GM23338 (cell line): ENCODE results near the gene ACOT11. TPM values are rescaled to one million over a fixed set of nuclear protein-coding genes. Genes with fewer than 3 reads are reported as not detected.

Source experiments
- ATAC-seq: fragments of 200-7000 bp; cut with Tn5 transposase; 3 replicates; pipeline ENCODE4 v1.9.1; 2020
- DNase-seq: peaks from one replicate; pipeline ENCODE4 v3.0.0-alpha.2; 2015; ENCODE audit warnings: low spot score
- H2AFZ ChIP-seq: fragments of 200-600 bp; sonication (generic); 2 replicates; pipeline ENCODE4 v1.8.0; 2016; ENCODE audit warnings: antibody characterized with exemption, mild to moderate bottlenecking, moderate library complexity
- H3F3A ChIP-seq: fragments of 200-600 bp; sonication (generic); replicated peaks from 2 replicates; pipeline ENCODE4 v1.8.0; 2017; ENCODE audit warnings: antibody characterized with exemption, mixed run types, low read depth
- H3K27ac ChIP-seq: fragments of 200-600 bp; sonication (generic); 2 replicates; pipeline ENCODE4 v1.6.1; 2016; ENCODE audit warnings: low read depth
- H3K27me3 ChIP-seq: fragments of 200-600 bp; sonication (generic); 2 replicates; pipeline ENCODE4 v1.8.0; 2016; ENCODE audit warnings: mild to moderate bottlenecking, mixed run types, moderate library complexity; ENCODE audit not compliant: insufficient read depth
- H3K36me3 ChIP-seq: fragments of 200-600 bp; sonication (generic); 2 replicates; pipeline ENCODE4 v1.8.0; 2016; ENCODE audit warnings: mild to moderate bottlenecking; ENCODE audit not compliant: insufficient read depth
- H3K4me1 ChIP-seq: fragments of 200-600 bp; sonication (generic); 2 replicates; pipeline ENCODE4 v1.8.0; 2016; ENCODE audit warnings: mild to moderate bottlenecking, moderate library complexity; ENCODE audit not compliant: insufficient read depth
- H3K4me2 ChIP-seq: fragments of 200-600 bp; sonication (generic); 2 replicates; pipeline ENCODE4 v1.7.1; 2017; ENCODE audit warnings: mixed run types
- H3K4me3 ChIP-seq: fragments of 200-600 bp; sonication (generic); 2 replicates; pipeline ENCODE4 v1.6.1; 2016; ENCODE audit warnings: mixed run types
- H3K79me2 ChIP-seq: fragments of 200-600 bp; sonication (generic); replicated peaks from 2 replicates; pipeline ENCODE4 v1.8.0; 2017; ENCODE audit warnings: mild to moderate bottlenecking; ENCODE audit not compliant: insufficient read depth
- H3K9me2 ChIP-seq: fragments of 200-600 bp; sonication (generic); 2 replicates; pipeline ENCODE4 v1.8.0; 2017; ENCODE audit not compliant: insufficient read depth
- H4K20me1 ChIP-seq: fragments of 200-600 bp; sonication (generic); replicated peaks from 2 replicates; pipeline ENCODE4 v1.8.0; 2017; ENCODE audit warnings: mild to moderate bottlenecking; ENCODE audit not compliant: insufficient read depth
- H3K27ac Mint-ChIP-seq: 2 replicates; pipeline ENCODE4 v1.8.0; 2020; ENCODE audit warnings: inconsistent platforms, mild to moderate bottlenecking, moderate library complexity, mixed read lengths
- H3K27me3 Mint-ChIP-seq: 3 replicates; pipeline ENCODE4 v1.8.0; 2022; ENCODE audit warnings: low read depth, mild to moderate bottlenecking, moderate library complexity, mixed read lengths, inconsistent platforms; ENCODE audit not compliant: insufficient read depth, poor library complexity
- H3K36me3 Mint-ChIP-seq: 3 replicates; pipeline ENCODE4 v1.8.0; 2021; ENCODE audit warnings: low read depth, mild to moderate bottlenecking, inconsistent platforms, moderate library complexity, mixed read lengths
- H3K4me1 Mint-ChIP-seq: 3 replicates; pipeline ENCODE4 v1.8.0; 2020; ENCODE audit warnings: mild to moderate bottlenecking, inconsistent platforms, mixed read lengths
- H3K4me3 Mint-ChIP-seq: 3 replicates; pipeline ENCODE4 v1.8.0; 2021; ENCODE audit warnings: moderate library complexity, mild to moderate bottlenecking, inconsistent platforms, mixed read lengths
- H3K9me3 Mint-ChIP-seq: 3 replicates; pipeline ENCODE4 v1.8.0; 2020; ENCODE audit warnings: moderate library complexity, mild to moderate bottlenecking, inconsistent platforms, mixed read lengths
- EZH2 ChIP-seq: fragments of 200-600 bp; sonication (generic); IDR thresholded peaks from one replicate; pipeline ENCODE4 v1.8.0; 2017; ENCODE audit warnings: antibody characterized with exemption, mild to moderate bottlenecking, low read depth; ENCODE audit not compliant: unreplicated experiment
- EZH2phosphoT487 ChIP-seq: fragments of 200-600 bp; sonication (generic); IDR thresholded peaks from one replicate; pipeline ENCODE4 v1.8.1; 2018; ENCODE audit warnings: antibody characterized with exemption; ENCODE audit not compliant: unreplicated experiment
- NANOG ChIP-seq: IDR thresholded peaks from 2 replicates; pipeline ENCODE4 v1.6.1; 2016; ENCODE audit warnings: antibody characterized with exemption, borderline replicate concordance
- POLR2AphosphoS5 ChIP-seq: IDR thresholded peaks from 2 replicates; pipeline ENCODE4 v1.6.1; 2016; ENCODE audit warnings: antibody characterized with exemption, low read depth
- polyA plus RNA-seq: library from polyadenylated mRNA; unstranded; fragments of >200 nt; fragmentation: Nextera tagmentation; extraction: Ambion mirVana; gene quantifications from 2 replicates; pipeline ENCODE4 v1.2.1, GENCODE V29; 2016
- total RNA-seq: library from RNA; depleted of rRNA; stranded (reverse); fragments of >200 nt; shearing (Covaris generic); gene quantifications from 2 replicates; pipeline ENCODE4 v1.2.3, GENCODE V29; 2014
- TF ChIP-seq, protein P1 (sequence below): IDR thresholded peaks from 2 replicates; pipeline ENCODE4 v1.6.1; 2016; ENCODE audit warnings: antibody characterized with exemption
- TF ChIP-seq, protein P2 (sequence below), 2 experiments: fragments of 200-600 bp in 1 of 2; sonication (generic) in 1 of 2; conservative IDR thresholded peaks; 2 replicates each; pipeline versions ENCODE4 v1.5.1 to v1.6.1; 2016 to 2017; ENCODE audit warnings: antibody characterized with exemption in 2 of 2, low read depth in 2 of 2, mild to moderate bottlenecking in 2 of 2, moderate library complexity in 1 of 2

Gene ACOT11
- total and polyA plus RNA-seq, 2 experiments from 2014 or later = 1.6 to 2.7 TPM

DNA sequence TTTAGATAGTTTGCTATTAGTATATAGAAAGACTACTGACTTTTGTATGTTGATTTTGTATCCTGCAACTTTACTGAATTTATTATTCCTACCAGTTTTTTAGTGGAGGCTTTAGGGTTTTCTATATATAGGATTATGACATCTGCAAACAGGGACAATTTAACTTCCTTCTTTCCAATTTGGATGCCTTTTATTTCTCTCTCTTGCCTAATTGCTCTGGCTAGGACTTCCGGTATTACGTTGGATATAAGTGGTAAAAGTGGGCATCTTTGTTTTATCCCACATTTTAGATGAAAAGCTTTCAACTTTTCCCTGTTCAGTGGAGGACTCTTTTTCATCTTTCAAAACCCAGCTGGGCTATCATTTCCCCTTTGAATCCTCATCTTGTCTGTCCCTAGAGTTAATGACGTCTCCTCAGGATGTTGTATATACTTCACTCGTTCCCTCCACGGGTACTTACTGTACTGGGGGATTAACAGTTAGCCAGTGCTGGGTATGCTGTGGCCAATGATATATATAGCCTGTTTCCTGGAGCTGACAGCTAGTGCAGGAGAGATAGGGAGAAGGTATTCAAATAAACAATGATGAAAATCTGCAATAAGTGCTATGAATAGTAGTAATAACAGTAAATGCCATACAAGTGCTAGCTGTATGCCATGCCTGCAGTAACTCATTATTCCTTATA, 9.8 kb downstream of the ACOT11 start:
- no peak for TF ChIP-seq EZH2phosphoT487
- TF ChIP-seq, protein P1, sequence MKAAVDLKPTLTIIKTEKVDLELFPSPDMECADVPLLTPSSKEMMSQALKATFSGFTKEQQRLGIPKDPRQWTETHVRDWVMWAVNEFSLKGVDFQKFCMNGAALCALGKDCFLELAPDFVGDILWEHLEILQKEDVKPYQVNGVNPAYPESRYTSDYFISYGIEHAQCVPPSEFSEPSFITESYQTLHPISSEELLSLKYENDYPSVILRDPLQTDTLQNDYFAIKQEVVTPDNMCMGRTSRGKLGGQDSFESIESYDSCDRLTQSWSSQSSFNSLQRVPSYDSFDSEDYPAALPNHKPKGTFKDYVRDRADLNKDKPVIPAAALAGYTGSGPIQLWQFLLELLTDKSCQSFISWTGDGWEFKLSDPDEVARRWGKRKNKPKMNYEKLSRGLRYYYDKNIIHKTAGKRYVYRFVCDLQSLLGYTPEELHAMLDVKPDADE = no peak
- H3K27ac ChIP-seq = no peak overlapping the region

GRCh38 chr1:54558434-54559030, 10.5 kb downstream of the ACOT11 start:
- Histone ChIP-seq H3K4me1 (no peaks in the 10 kb centered on the region), H2AFZ (no peak overlapping the region), H3K4me3 (no peak overlapping the region), H3K27me3 (no peaks in the 10 kb centered on the region), H3K9me2 (no peaks in the 10 kb centered on the region), H3K4me2 (no peak overlapping the region), H3K27ac (no peak overlapping the region), H3K79me2 (no peaks in the 10 kb centered on the region), H3F3A (no peaks in the 10 kb centered on the region), H3K36me3 (no peaks in the 10 kb centered on the region; the same call in 1 of the 2 replicates), H4K20me1 (no peaks in the 10 kb centered on the region)
- TF ChIP-seq EZH2 (no peak), EZH2phosphoT487 (no peak), NANOG (no peak), POLR2AphosphoS5 (no peak)
- TF ChIP-seq, protein P2, sequence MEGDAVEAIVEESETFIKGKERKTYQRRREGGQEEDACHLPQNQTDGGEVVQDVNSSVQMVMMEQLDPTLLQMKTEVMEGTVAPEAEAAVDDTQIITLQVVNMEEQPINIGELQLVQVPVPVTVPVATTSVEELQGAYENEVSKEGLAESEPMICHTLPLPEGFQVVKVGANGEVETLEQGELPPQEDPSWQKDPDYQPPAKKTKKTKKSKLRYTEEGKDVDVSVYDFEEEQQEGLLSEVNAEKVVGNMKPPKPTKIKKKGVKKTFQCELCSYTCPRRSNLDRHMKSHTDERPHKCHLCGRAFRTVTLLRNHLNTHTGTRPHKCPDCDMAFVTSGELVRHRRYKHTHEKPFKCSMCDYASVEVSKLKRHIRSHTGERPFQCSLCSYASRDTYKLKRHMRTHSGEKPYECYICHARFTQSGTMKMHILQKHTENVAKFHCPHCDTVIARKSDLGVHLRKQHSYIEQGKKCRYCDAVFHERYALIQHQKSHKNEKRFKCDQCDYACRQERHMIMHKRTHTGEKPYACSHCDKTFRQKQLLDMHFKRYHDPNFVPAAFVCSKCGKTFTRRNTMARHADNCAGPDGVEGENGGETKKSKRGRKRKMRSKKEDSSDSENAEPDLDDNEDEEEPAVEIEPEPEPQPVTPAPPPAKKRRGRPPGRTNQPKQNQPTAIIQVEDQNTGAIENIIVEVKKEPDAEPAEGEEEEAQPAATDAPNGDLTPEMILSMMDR (conservative IDR thresholded peaks at IDR 0.05; ENCODE audit: low read depth in 2 of 2) = no peak
- no peaks in the 10 kb centered on the region for H3K4me1 Mint-ChIP-seq
- H3K27me3 Mint-ChIP-seq = no peaks in the 10 kb centered on the region
- DNase-seq (no peak), ATAC-seq (peak; percentile 43; the same call in 2 of the 3 replicates)
- no peak overlapping the region for H3K4me3 Mint-ChIP-seq
- H3K27ac Mint-ChIP-seq = no peak overlapping the region
- peaks cover 16% of the 10 kb centered on the region; the same call in 2 of the 3 replicates for H3K9me3 Mint-ChIP-seq
- H3K36me3 Mint-ChIP-seq = peaks cover 5% of the 10 kb centered on the region; the same call in 2 of the 3 replicates

More for the DNA sequence above, 9.8 kb downstream of the ACOT11 start:
- Histone ChIP-seq H2AFZ (no peak overlapping the region), H3K9me2 (no peaks in the 10 kb centered on the region), H3K4me2 (no peak overlapping the region), H3K27me3 (no peaks in the 10 kb centered on the region), H4K20me1 (no peaks in the 10 kb centered on the region), H3K36me3 (no peaks in the 10 kb centered on the region; the same call in 1 of the 2 replicates), H3F3A (no peaks in the 10 kb centered on the region), H3K79me2 (no peaks in the 10 kb centered on the region), H3K4me1 (no peaks in the 10 kb centered on the region), H3K4me3 (no peak overlapping the region)
- peaks cover 11% of the 10 kb centered on the region; the same call in 2 of the 3 replicates for H3K9me3 Mint-ChIP-seq
- no peak overlapping the region for H3K4me3 Mint-ChIP-seq
- H3K27ac Mint-ChIP-seq = no peak overlapping the region
- H3K4me1 Mint-ChIP-seq = no peaks in the 10 kb centered on the region
- ATAC-seq = no peak
- peaks cover 2% of the 10 kb centered on the region; the same call in 1 of the 3 replicates for H3K36me3 Mint-ChIP-seq
- no peaks in the 10 kb centered on the region for H3K27me3 Mint-ChIP-seq
- DNase-seq = no peak
